H9 (cell line): ENCODE results near the gene OR10P1. TPM values are rescaled to one million over a fixed set of nuclear protein-coding genes. Genes with fewer than 3 reads are reported as not detected.

Source experiments
- DNase-seq: peaks from one replicate; pipeline ENCODE4 v3.0.0-alpha.2; 2017
- H2AFZ ChIP-seq: one replicate; pipeline ENCODE4 v1.6.1; 2013; ENCODE audit warnings: mild to moderate bottlenecking, low read length, control low read depth, moderate library complexity
- H2AK5ac ChIP-seq: 2 replicates; pipeline ENCODE4 v1.6.1; 2013; ENCODE audit warnings: low read length, control low read depth, mixed read lengths; ENCODE audit not compliant: insufficient read length
- H2BK120ac ChIP-seq: one replicate; pipeline ENCODE4 v1.6.1; 2013; ENCODE audit warnings: low read depth, mild to moderate bottlenecking, low read length, control low read depth, inconsistent platforms; ENCODE audit not compliant: poor library complexity, severe bottlenecking
- H2BK12ac ChIP-seq: 2 replicates; pipeline ENCODE4 v1.6.1; 2013; ENCODE audit warnings: low read length, control low read depth, mixed read lengths, low read depth; ENCODE audit not compliant: insufficient read length
- H2BK15ac ChIP-seq: 2 replicates; pipeline ENCODE4 v1.6.1; 2013; ENCODE audit warnings: low read depth, low read length, control low read depth
- H2BK20ac ChIP-seq: one replicate; pipeline ENCODE4 v1.6.1; 2013; ENCODE audit warnings: low read depth, mild to moderate bottlenecking, low read length, control low read depth, inconsistent platforms; ENCODE audit not compliant: poor library complexity, severe bottlenecking
- H2BK5ac ChIP-seq: 2 replicates; pipeline ENCODE4 v1.6.1; 2013; ENCODE audit warnings: low read length, control low read depth, mixed read lengths; ENCODE audit not compliant: insufficient read length
- H3K14ac ChIP-seq: 2 replicates; pipeline ENCODE4 v1.6.1; 2013; ENCODE audit warnings: low read length, control low read depth; ENCODE audit not compliant: insufficient read depth
- H3K18ac ChIP-seq: 2 replicates; pipeline ENCODE4 v1.6.1; 2013; ENCODE audit warnings: low read depth, mild to moderate bottlenecking, mixed read lengths, low read length, control low read depth; ENCODE audit not compliant: insufficient read length
- H3K23ac ChIP-seq: 2 replicates; pipeline ENCODE4 v1.6.1; 2013; ENCODE audit warnings: low read length, control low read depth, mixed read lengths, low read depth; ENCODE audit not compliant: insufficient read length
- H3K23me2 ChIP-seq: 2 replicates; pipeline ENCODE4 v1.6.1; 2013; ENCODE audit warnings: low read depth, mild to moderate bottlenecking, mixed read lengths, low read length, control low read depth; ENCODE audit not compliant: insufficient read length, poor library complexity, severe bottlenecking
- H3K27ac ChIP-seq: 2 replicates; pipeline ENCODE4 v1.5.1; 2013; ENCODE audit warnings: low read length, control low read depth, mixed read lengths, low read depth; ENCODE audit not compliant: insufficient read length
- H3K27me3 ChIP-seq: 2 replicates; pipeline ENCODE4 v1.6.1; 2013; ENCODE audit warnings: low read length, control low read depth, inconsistent platforms; ENCODE audit not compliant: insufficient read depth
- H3K4ac ChIP-seq: 2 replicates; pipeline ENCODE4 v1.6.1; 2013; ENCODE audit warnings: low read depth, mild to moderate bottlenecking, control low read depth, inconsistent platforms, low read length, moderate library complexity
- H3K4me1 ChIP-seq: 2 replicates; pipeline ENCODE4 v1.6.1; 2013; ENCODE audit warnings: low read length, control low read depth, inconsistent platforms; ENCODE audit not compliant: insufficient read depth
- H3K4me2 ChIP-seq: 2 replicates; pipeline ENCODE4 v1.6.1; 2013; ENCODE audit warnings: low read length, control low read depth, mixed read lengths; ENCODE audit not compliant: insufficient read length, insufficient read depth
- H3K56ac ChIP-seq: 2 replicates; pipeline ENCODE4 v1.6.1; 2013; ENCODE audit warnings: low read depth, mild to moderate bottlenecking, mixed read lengths, low read length, control low read depth; ENCODE audit not compliant: insufficient read length
- H3K79me1 ChIP-seq: 2 replicates; pipeline ENCODE4 v1.6.1; 2013; ENCODE audit warnings: low read depth, mild to moderate bottlenecking, moderate library complexity, low read length, control low read depth, inconsistent platforms; ENCODE audit not compliant: insufficient read depth, poor library complexity, severe bottlenecking
- H3K79me2 ChIP-seq: 2 replicates; pipeline ENCODE4 v1.6.1; 2013; ENCODE audit warnings: low read length, control low read depth, inconsistent platforms; ENCODE audit not compliant: insufficient read depth
- H3K9ac ChIP-seq: 2 replicates; pipeline ENCODE4 v1.6.1; 2013; ENCODE audit warnings: low read length, control low read depth, mixed read lengths; ENCODE audit not compliant: insufficient read length; ENCODE audit errors: extremely low read depth
- H3K9me3 ChIP-seq: one replicate; pipeline ENCODE4 v1.6.1; 2013; ENCODE audit warnings: low read depth, low read length, inconsistent platforms; ENCODE audit not compliant: control insufficient read depth
- H3T11ph ChIP-seq: one replicate; pipeline ENCODE4 v1.6.1; 2013; ENCODE audit warnings: mild to moderate bottlenecking, low read length, control low read depth, inconsistent platforms
- H4K20me1 ChIP-seq: one replicate; pipeline ENCODE4 v1.6.1; 2013; ENCODE audit not compliant: control insufficient read depth, insufficient read length, insufficient read depth
- H4K5ac ChIP-seq: 2 replicates; pipeline ENCODE4 v1.6.1; 2013; ENCODE audit warnings: low read depth, mild to moderate bottlenecking, mixed read lengths, low read length, control low read depth; ENCODE audit not compliant: insufficient read length
- H4K8ac ChIP-seq: replicated peaks from 2 replicates; pipeline ENCODE4 v1.6.1; 2013; ENCODE audit warnings: low read length, control low read depth, mixed read lengths, low read depth; ENCODE audit not compliant: insufficient read length
- H4K91ac ChIP-seq: 2 replicates; pipeline ENCODE4 v1.6.1; 2013; ENCODE audit warnings: low read depth, mild to moderate bottlenecking, moderate library complexity, mixed read lengths, low read length, control low read depth; ENCODE audit not compliant: insufficient read length
- H3K27ac Mint-ChIP-seq, 3 experiments: 2 replicates in 2 of 3; 3 replicates in 1 of 3; pipeline ENCODE4 v1.8.0; 2020 to 2021; ENCODE audit warnings: mixed read lengths in 3 of 3, mild to moderate bottlenecking in 1 of 3, moderate library complexity in 1 of 3
- H3K27me3 Mint-ChIP-seq: 2 replicates; pipeline ENCODE4 v1.8.0; 2021; ENCODE audit warnings: low read depth, mild to moderate bottlenecking, moderate library complexity, mixed read lengths
- H3K36me3 Mint-ChIP-seq, 3 experiments: 2 replicates in 2 of 3; 3 replicates in 1 of 3; pipeline ENCODE4 v1.8.0; 2020 to 2021; ENCODE audit warnings: low read depth in 3 of 3, mixed read lengths in 3 of 3; ENCODE audit not compliant: insufficient read depth in 1 of 3
- H3K4me1 Mint-ChIP-seq, 2 experiments: 2 replicates each; pipeline ENCODE4 v1.8.0; 2020; ENCODE audit warnings: mixed read lengths in 2 of 2
- H3K4me3 Mint-ChIP-seq, 2 experiments: 2 replicates in 1 of 2; 3 replicates in 1 of 2; pipeline ENCODE4 v1.8.0; 2020 to 2021; ENCODE audit warnings: mild to moderate bottlenecking in 2 of 2, mixed read lengths in 2 of 2, moderate library complexity in 1 of 2
- H3K9me3 Mint-ChIP-seq, 2 experiments: 2 replicates in 1 of 2; 3 replicates in 1 of 2; pipeline ENCODE4 v1.8.0; 2020; ENCODE audit warnings: mild to moderate bottlenecking in 2 of 2, mixed read lengths in 2 of 2, moderate library complexity in 1 of 2
- CTCF ChIP-seq: fragments of 200-600 bp; sonication (generic); conservative IDR thresholded peaks from 3 replicates; pipeline ENCODE4 v1.8.0; 2021; ENCODE audit warnings: antibody characterized with exemption, mild to moderate bottlenecking
- WGBS: extraction: QIAGEN DNeasy Blood & Tissue Kit; methylation state at CpG from one replicate; pipeline ENCODE4 v1.1.7; 2013; ENCODE audit warnings: missing lambda C conversion rate, low lambda C conversion rate, mixed read lengths; ENCODE audit not compliant: insufficient read length; ENCODE audit errors: extremely low coverage; 5-methylcytosine and 5-hydroxymethylcytosine counted together
- total RNA-seq: library from RNA; stranded (reverse); gene quantifications from 2 replicates; pipeline ENCODE4 v1.2.1, GENCODE V29; 2021

The OR10P1 gene
- total RNA-seq, 1 experiment from 2014 or later: not detected

DNA sequence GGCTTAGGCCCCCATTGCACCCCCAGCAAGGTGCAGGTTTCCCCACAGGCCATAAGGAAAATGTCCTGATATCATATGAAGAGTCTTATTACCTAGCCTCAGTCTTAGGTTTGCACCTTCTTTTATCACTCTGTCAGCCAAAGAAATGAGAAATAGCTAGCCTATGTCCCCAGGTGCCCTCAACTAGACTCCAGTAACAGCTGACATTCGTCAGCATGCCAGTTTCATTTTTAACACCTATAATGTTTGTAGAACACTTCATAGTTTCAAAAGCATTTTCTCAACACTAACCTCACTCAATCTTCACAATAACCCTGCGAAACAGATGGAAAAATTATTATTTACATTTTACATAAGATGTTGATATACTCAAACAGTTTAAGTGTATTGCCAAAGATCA is 24.0 kb upstream of the OR10P1 start:
- no peak overlapping the region for H3K4me2 ChIP-seq
- Mint-ChIP-seq H3K27ac (no peak overlapping the region), H3K4me1 (no peaks in the 10 kb centered on the region; a peak in 1 of 4 replicates), H3K27me3 (no peaks in the 10 kb centered on the region; the same call in 1 of the 2 replicates), H3K4me3 (no peak overlapping the region), H3K9me3 (peaks cover 31% of the 10 kb centered on the region in 2 experiments), H3K36me3 (peaks cover 15 to 27% (median 16%) of the 10 kb centered on the region in 3 experiments)
- H4K20me1 ChIP-seq: no peaks in the 10 kb centered on the region
- H2BK15ac ChIP-seq: no peak overlapping the region
- WGBS: no CpG with 5 or more reads among the region's 2 CpGs
- TF ChIP-seq CTCF: no peak
- no peak overlapping the region for H3K4ac ChIP-seq
- no peak overlapping the region for H2BK5ac ChIP-seq
- H3K23me2 ChIP-seq: no peaks in the 10 kb centered on the region
- H2AK5ac ChIP-seq: no peak overlapping the region
- H4K91ac ChIP-seq: no peak overlapping the region
- no peak overlapping the region for H4K8ac ChIP-seq
- no peak overlapping the region for H2BK120ac ChIP-seq
- H3K14ac ChIP-seq: no peak overlapping the region
- no peak overlapping the region for H4K5ac ChIP-seq
- no peaks in the 10 kb centered on the region for H3K27me3 ChIP-seq
- no peak overlapping the region for H2AFZ ChIP-seq
- no peak overlapping the region for H3K23ac ChIP-seq
- no peak overlapping the region for H3K9ac ChIP-seq
- H3T11ph ChIP-seq: no peak overlapping the region
- no peak for DNase-seq
- no peaks in the 10 kb centered on the region for H3K79me1 ChIP-seq
- H3K4me1 ChIP-seq: no peaks in the 10 kb centered on the region
- no peak overlapping the region for H2BK20ac ChIP-seq
- H3K79me2 ChIP-seq: no peaks in the 10 kb centered on the region
- H3K9me3 ChIP-seq: peaks cover 21% of the 10 kb centered on the region
- H2BK12ac ChIP-seq: no peak overlapping the region
- H3K18ac ChIP-seq: no peak overlapping the region
- no peak overlapping the region for H3K27ac ChIP-seq
- no peak overlapping the region for H3K56ac ChIP-seq
